Panc1 (cell line): Measurements from ENCODE around the gene CHTOP. TPM values are rescaled to one million over a fixed set of nuclear protein-coding genes. Genes with fewer than 3 reads are reported as not detected.
A peak's percentile ranks its signal among the peaks of the same experiment; 100 is the strongest.

Experiments used
- ATAC-seq: fragments of 200-7000 bp; cut with Tn5 transposase; 2 replicates; pipeline ENCODE4 v1.9.1; 2020; ENCODE audit warnings: mild to moderate bottlenecking, moderate library complexity
- BruUV-seq: library from RNA; stranded (reverse); fragments of 400-500 nt; replicated peaks from 2 replicates; lab custom pipeline; 2021; lab: Mats Ljungman, UMichigan
- CTCF ChIA-PET: fragments of 300-600 bp; sonication (Branson Sonifier 250); formaldehyde crosslinking; loops from one replicate; lab custom pipeline; 2022; ENCODE audit warnings: antibody characterized with exemption; lab: Charles Lee
- POLR2A ChIA-PET: fragments of 300-600 bp; sonication (Branson Sonifier 250); formaldehyde crosslinking; loops from one replicate; lab custom pipeline; 2022; ENCODE audit warnings: antibody characterized with exemption; lab: Charles Lee
- DNase-seq: peaks from one replicate; pipeline ENCODE4 v3.0.0-alpha.2; 2010; ENCODE audit warnings: low read depth, low spot score
- H3K27ac ChIP-seq: 2 replicates; pipeline ENCODE4 v1.5.1; 2011; ENCODE audit warnings: mild to moderate bottlenecking, low read length, inconsistent platforms
- H3K27me3 ChIP-seq: fragments of 200-500 bp; sonication (Bioruptor generic); 2 replicates; pipeline ENCODE4 v1.6.0; 2014; ENCODE audit warnings: low read length, inconsistent platforms; ENCODE audit not compliant: control insufficient read depth, insufficient read depth
- H3K36me3 ChIP-seq: fragments of 200-500 bp; sonication (Bioruptor generic); 2 replicates; pipeline ENCODE4 v1.5.1; 2014; ENCODE audit warnings: inconsistent platforms, mild to moderate bottlenecking, low read length, moderate library complexity; ENCODE audit not compliant: control insufficient read depth, insufficient read depth
- H3K4me1 ChIP-seq: 2 replicates; pipeline ENCODE4 v1.5.1; 2011; ENCODE audit warnings: inconsistent platforms, mild to moderate bottlenecking, low read length, moderate library complexity; ENCODE audit not compliant: control insufficient read depth, insufficient read depth
- H3K4me3 ChIP-seq, 2 experiments: 2 replicates each; pipeline ENCODE4 v1.5.1; 2011 to 2012; ENCODE audit warnings: low read depth in 2 of 2, low read length in 2 of 2, mild to moderate bottlenecking in 2 of 2, inconsistent platforms in 1 of 2, moderate library complexity in 1 of 2
- H3K9me3 ChIP-seq: fragments of 200-500 bp; sonication (Bioruptor generic); 2 replicates; pipeline ENCODE4 v1.5.1; 2014; ENCODE audit warnings: low read depth, mild to moderate bottlenecking, inconsistent platforms, low read length, moderate library complexity; ENCODE audit not compliant: control insufficient read depth, insufficient read depth
- POLR2AphosphoS5 ChIP-seq: IDR thresholded peaks from 2 replicates; pipeline ENCODE4 v1.6.1; 2012; ENCODE audit warnings: mild to moderate bottlenecking, low read depth, low read length, moderate library complexity
- SIN3A ChIP-seq: IDR thresholded peaks from 2 replicates; pipeline ENCODE4 v1.6.1; 2012; ENCODE audit warnings: low read depth, mild to moderate bottlenecking, low read length, moderate library complexity, borderline replicate concordance; ENCODE audit not compliant: insufficient read depth
- TCF7L2 ChIP-seq: IDR thresholded peaks from 2 replicates; pipeline ENCODE4 v1.6.1; 2011; ENCODE audit warnings: mild to moderate bottlenecking, low read depth, low read length, inconsistent platforms
- in situ Hi-C: cut with HindIII; loops from 2 replicates; pipeline ENCODE4 v1.10.0; 2016; ENCODE audit warnings: low sequenced_read_pairs, low pct_unique_long_range_greater_than_20kb
- intact Hi-C: fragments of 100-400 bp; cut with micrococcal nuclease; formaldehyde crosslinking; loops from one replicate; pipeline ENCODE4 v1.10.0; 2022; ENCODE audit not compliant: unreplicated experiment
- total RNA-seq: library from RNA; stranded (reverse); gene quantifications from one replicate; pipeline ENCODE4 v1.2.1, GENCODE V29; 2021; ENCODE audit not compliant: unreplicated experiment
- TF ChIP-seq, protein P1 (sequence below): fragments of 450-650 bp; IDR thresholded peaks from 2 replicates; pipeline ENCODE4 v1.5.1; 2017; ENCODE audit warnings: mild to moderate bottlenecking
- TF ChIP-seq, protein P2 (sequence below), 2 experiments: IDR thresholded peaks; 2 replicates each; pipeline ENCODE4 v1.6.1; 2011 to 2012; ENCODE audit warnings: low read depth in 2 of 2, control low read depth in 1 of 2, low read length in 1 of 2, mild to moderate bottlenecking in 1 of 2, moderate library complexity in 1 of 2; ENCODE audit not compliant: insufficient read depth in 1 of 2

Gene CHTOP
- total RNA-seq, 1 experiment from 2014 or later: 87.0 TPM

DNA sequence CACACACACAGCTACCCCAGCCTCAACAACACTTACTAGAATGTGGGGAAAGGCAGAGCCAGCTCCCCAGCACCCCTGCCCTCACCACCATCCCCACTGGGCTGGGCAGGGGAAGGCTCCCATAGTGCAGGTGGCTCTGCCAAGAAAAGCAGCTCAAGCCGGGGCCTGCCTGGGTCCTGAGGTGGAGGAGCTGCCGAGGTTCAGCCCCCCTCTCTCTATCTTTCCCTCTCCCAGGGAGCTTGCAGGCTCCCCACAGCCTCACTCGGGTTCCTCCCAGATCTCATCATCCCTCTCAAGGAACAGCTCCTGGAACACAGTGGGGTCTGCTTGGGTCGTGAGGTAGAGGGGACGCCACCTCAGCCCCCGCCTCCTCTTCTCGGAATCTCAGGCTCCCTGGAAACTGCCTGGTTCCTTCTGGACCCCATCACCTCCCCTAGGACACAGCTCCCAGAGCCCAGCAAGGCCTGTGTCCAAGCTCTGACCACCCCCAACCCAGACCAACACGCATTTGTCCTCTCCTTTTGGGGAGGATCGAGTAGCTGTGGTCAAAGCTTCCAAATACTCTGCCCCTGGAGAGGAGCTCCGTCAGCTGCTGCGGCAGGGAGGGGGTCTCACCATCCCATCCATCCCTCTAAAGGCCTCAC, 21.6 kb upstream of the CHTOP start:
- intact Hi-C loops: no loop called here
- DNase-seq: no peak

DNA sequence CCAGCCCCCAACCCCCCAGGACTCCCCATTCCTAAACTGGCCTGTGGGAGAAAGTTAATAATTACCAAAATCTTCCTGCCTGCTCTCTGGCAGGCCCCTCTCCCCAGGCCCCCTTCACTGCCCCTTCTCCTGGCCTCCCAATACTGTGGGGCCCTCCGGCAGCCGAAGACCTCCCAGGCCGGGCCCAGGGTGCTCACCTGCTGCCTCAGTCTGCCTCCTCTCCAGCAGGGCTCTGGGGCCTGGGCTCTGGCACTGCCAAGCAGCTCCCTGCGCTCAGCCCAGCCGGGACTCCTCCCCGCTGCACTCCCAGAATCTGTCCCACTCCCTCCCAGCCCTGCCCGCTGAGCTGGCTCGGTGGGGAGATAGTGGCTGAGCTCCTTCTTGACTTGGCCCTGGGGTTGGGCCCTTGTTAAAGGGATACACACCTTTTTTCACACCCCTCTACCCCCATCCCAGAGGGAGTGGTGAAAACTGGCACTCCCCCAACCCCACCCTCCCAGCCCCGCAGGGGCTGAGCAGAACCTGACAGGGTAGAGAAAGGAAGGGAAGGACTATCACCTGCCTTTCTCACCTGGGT, 21.0 kb upstream of the CHTOP start, which contains the start of gene S100A16:
TSS of gene S100A16 (minus strand) at position 383 of the 577 bp plus-strand sequence. CDS start 4,986 bp downstream, outside the sequence.
- Histone ChIP-seq H3K4me3 (peak within 1 kb of the TSS; percentile 52 to 85), H3K27me3 (no peaks in the 10 kb centered on the region), H3K36me3 (no peaks in the 10 kb centered on the region), H3K9me3 (no peaks in the 10 kb centered on the region), H3K27ac (peak within 1 kb of the TSS; percentile 87), H3K4me1 (peaks cover 47% of the 10 kb centered on the region)
- ChIA-PET POLR2A (interaction anchor here (0.5 to 1.1 kb wide), 5 partner anchors 10 to 210 kb away, joined by 3 to 14 read pairs (median 4); partner anchors contain the start of gene S100A13), CTCF (interaction anchor here (0.5 to 1.8 kb wide), 3 partner anchors 22 to 69 kb away, joined by 3 to 10 read pairs (median 4); no protein-coding TSS in a partner anchor)
- no peak for DNase-seq
- BruUV-seq: no TSS peak
- ATAC-seq: peak; percentile 71
- intact Hi-C loops (no loop called here), in situ Hi-C loops (loop anchor here (25.0 kb wide), 1 partner anchor 251 kb away; the partner anchor contains the start of gene S100A9)
- TF ChIP-seq SIN3A (no peak), POLR2AphosphoS5 (no peak), TCF7L2 (no peak)
- TF ChIP-seq, protein P1, sequence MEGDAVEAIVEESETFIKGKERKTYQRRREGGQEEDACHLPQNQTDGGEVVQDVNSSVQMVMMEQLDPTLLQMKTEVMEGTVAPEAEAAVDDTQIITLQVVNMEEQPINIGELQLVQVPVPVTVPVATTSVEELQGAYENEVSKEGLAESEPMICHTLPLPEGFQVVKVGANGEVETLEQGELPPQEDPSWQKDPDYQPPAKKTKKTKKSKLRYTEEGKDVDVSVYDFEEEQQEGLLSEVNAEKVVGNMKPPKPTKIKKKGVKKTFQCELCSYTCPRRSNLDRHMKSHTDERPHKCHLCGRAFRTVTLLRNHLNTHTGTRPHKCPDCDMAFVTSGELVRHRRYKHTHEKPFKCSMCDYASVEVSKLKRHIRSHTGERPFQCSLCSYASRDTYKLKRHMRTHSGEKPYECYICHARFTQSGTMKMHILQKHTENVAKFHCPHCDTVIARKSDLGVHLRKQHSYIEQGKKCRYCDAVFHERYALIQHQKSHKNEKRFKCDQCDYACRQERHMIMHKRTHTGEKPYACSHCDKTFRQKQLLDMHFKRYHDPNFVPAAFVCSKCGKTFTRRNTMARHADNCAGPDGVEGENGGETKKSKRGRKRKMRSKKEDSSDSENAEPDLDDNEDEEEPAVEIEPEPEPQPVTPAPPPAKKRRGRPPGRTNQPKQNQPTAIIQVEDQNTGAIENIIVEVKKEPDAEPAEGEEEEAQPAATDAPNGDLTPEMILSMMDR: no peak
- TF ChIP-seq, protein P2, sequence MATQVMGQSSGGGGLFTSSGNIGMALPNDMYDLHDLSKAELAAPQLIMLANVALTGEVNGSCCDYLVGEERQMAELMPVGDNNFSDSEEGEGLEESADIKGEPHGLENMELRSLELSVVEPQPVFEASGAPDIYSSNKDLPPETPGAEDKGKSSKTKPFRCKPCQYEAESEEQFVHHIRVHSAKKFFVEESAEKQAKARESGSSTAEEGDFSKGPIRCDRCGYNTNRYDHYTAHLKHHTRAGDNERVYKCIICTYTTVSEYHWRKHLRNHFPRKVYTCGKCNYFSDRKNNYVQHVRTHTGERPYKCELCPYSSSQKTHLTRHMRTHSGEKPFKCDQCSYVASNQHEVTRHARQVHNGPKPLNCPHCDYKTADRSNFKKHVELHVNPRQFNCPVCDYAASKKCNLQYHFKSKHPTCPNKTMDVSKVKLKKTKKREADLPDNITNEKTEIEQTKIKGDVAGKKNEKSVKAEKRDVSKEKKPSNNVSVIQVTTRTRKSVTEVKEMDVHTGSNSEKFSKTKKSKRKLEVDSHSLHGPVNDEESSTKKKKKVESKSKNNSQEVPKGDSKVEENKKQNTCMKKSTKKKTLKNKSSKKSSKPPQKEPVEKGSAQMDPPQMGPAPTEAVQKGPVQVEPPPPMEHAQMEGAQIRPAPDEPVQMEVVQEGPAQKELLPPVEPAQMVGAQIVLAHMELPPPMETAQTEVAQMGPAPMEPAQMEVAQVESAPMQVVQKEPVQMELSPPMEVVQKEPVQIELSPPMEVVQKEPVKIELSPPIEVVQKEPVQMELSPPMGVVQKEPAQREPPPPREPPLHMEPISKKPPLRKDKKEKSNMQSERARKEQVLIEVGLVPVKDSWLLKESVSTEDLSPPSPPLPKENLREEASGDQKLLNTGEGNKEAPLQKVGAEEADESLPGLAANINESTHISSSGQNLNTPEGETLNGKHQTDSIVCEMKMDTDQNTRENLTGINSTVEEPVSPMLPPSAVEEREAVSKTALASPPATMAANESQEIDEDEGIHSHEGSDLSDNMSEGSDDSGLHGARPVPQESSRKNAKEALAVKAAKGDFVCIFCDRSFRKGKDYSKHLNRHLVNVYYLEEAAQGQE (IDR thresholded peaks at IDR 0.05; ENCODE audit: insufficient read depth in 1 of 2, low read depth in 2 of 2, low read length in 1 of 2): no peak

More for the DNA sequence above, 21.6 kb upstream of the CHTOP start:
- Histone ChIP-seq H3K4me3 (peak overlapping the region; percentile 52 to 85), H3K36me3 (no peaks in the 10 kb centered on the region), H3K4me1 (peaks cover 47% of the 10 kb centered on the region), H3K27ac (peak overlapping the region; percentile 87), H3K27me3 (no peaks in the 10 kb centered on the region), H3K9me3 (no peaks in the 10 kb centered on the region)
- 0 out of 2 replicates have a peak, but pooled peaks have one; percentile 0 for ATAC-seq
- no TSS peak for BruUV-seq
- in situ Hi-C loops: loop anchor here (25.0 kb wide), 1 partner anchor 250 kb away; the partner anchor contains the start of gene S100A9
- POLR2A ChIA-PET: interaction anchor here (0.5 to 1.1 kb wide), 5 partner anchors 15 to 210 kb away, joined by 3 to 6 read pairs (median 4); partner anchors contain the start of gene S100A13
- CTCF ChIA-PET: interaction anchor here (0.7 to 1.8 kb wide), 2 partner anchors 40 to 68 kb away, joined by 3 to 10 read pairs; no protein-coding TSS in a partner anchor
- TF ChIP-seq POLR2AphosphoS5 (no peak), SIN3A (no peak), TCF7L2 (no peak)
- TF ChIP-seq, protein P1: no peak
- TF ChIP-seq, protein P2 (IDR thresholded peaks at IDR 0.05; ENCODE audit: insufficient read depth in 1 of 2, low read depth in 2 of 2, low read length in 1 of 2): no peak
